ENCODE data around the gene KIF1C. TPM values are rescaled to one million over a fixed set of nuclear protein-coding genes. Genes with fewer than 3 reads are reported as not detected.
A peak's percentile ranks its signal among the peaks of the same experiment; 100 is the strongest.
"Not testable (repeated sequence)": the region's sequence is repeated elsewhere in the genome, so short reads cannot be mapped to it uniquely, and the experiment has no call there.

Gene KIF1C
- total RNA-seq, 1 experiment from 2014 or later = 10.2 TPM

DNA sequence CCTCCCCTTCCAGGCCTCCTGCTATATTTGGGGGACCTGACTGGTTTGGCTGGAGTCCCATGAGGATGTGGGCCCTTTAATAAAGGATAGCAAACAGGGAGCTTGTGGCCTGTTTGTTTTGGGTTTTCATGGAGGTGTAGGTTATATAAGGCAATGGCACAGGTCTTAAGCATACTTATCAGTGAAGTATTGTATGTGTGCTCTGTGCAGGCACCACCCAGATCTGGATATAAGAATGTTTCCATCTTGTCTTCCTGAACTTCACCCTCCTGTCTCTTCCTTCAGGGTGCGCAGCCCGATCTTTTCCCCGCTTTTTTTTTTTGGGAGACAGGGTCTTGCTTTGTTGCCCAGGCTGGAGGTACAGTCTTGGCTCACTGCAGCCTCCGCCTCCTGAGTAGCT lies 26.9 kb downstream of the KIF1C start:
- Histone ChIP-seq H3K4me2 (ENCODE audit: low read depth, low read length, poor library complexity, severe bottlenecking) (no peak overlapping the region), H3K9me3 (ENCODE audit: low read length) (no peaks in the 10 kb centered on the region), H3K4me3 (ENCODE audit: low read length) (no peak overlapping the region), H3K9me2 (replicated peaks; ENCODE audit: insufficient read depth, low read length) (no peaks in the 10 kb centered on the region), H3K27ac (ENCODE audit: low read length) (no peak overlapping the region), H3K79me2 (ENCODE audit: low read length) (no peaks in the 10 kb centered on the region), H4K20me1 (ENCODE audit: insufficient read depth, low read depth, low read length) (no peaks in the 10 kb centered on the region), H3K27me3 (ENCODE audit: low read length) (no peaks in the 10 kb centered on the region), H3K36me3 (ENCODE audit: insufficient read depth, low read length) (peaks cover 4% of the 10 kb centered on the region; the same call in 1 of the 2 replicates), H3K4me1 (ENCODE audit: low read length) (no peaks in the 10 kb centered on the region), H3K9ac (ENCODE audit: low read length) (no peak overlapping the region), H2AFZ (ENCODE audit: low read length) (no peak overlapping the region)
- DNase-seq = no peak

DNA sequence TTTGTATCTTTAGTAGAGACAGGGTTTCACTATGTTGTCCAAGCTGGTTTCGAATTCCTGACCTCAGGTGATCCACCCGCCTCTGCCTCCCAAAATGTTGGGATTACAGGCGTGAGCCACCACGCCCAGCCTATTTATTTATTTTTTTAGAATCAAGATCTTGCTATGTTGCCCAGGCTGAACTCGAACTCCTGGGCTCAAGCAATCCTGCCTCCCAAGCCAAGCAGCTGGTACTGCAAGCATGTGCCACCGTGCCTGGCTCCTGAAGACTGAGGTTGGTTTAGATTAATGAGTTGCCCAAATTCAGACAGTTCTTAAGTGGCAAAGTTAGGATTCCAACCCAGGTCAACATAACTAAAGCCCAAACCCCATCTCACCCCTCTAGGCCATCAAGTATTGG lies 29.5 kb downstream of the KIF1C start:
- Histone ChIP-seq H3K4me3 (ENCODE audit: low read length) (no peak overlapping the region), H3K27ac (ENCODE audit: low read length) (no peak overlapping the region), H3K27me3 (ENCODE audit: low read length) (no peaks in the 10 kb centered on the region), H3K36me3 (ENCODE audit: insufficient read depth, low read length) (no peaks in the 10 kb centered on the region), H4K20me1 (ENCODE audit: insufficient read depth, low read depth, low read length) (no peaks in the 10 kb centered on the region), H3K79me2 (ENCODE audit: low read length) (no peaks in the 10 kb centered on the region), H3K9me3 (ENCODE audit: low read length) (no peaks in the 10 kb centered on the region), H2AFZ (ENCODE audit: low read length) (no peak overlapping the region), H3K9me2 (replicated peaks; ENCODE audit: insufficient read depth, low read length) (no peaks in the 10 kb centered on the region), H3K9ac (ENCODE audit: low read length) (no peak overlapping the region), H3K4me1 (ENCODE audit: low read length) (peaks cover 4% of the 10 kb centered on the region), H3K4me2 (ENCODE audit: low read depth, low read length, poor library complexity, severe bottlenecking) (no peak overlapping the region)
- DNase-seq = no peak

DNA sequence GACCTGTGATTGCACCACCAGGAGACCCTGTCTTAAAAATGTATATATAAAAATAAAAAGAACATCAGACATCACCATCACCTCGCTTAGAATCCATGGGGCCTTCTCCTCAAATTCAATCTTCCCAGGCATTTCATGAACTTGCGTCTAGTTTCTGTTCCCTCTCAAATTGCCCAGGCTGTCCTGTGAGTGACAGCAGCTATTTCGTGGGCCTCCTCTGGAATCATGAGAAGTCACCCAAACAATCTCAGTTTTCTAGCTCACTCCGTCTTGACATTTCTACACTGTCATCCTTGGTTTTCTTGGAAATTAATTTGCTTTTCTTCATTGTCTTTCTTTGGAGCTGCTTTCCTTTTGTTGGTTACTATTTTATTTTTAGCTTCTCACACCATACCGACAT lies 30.2 kb downstream of the KIF1C start:
- H2AFZ ChIP-seq (ENCODE audit: low read length) = no peak overlapping the region

DNA sequence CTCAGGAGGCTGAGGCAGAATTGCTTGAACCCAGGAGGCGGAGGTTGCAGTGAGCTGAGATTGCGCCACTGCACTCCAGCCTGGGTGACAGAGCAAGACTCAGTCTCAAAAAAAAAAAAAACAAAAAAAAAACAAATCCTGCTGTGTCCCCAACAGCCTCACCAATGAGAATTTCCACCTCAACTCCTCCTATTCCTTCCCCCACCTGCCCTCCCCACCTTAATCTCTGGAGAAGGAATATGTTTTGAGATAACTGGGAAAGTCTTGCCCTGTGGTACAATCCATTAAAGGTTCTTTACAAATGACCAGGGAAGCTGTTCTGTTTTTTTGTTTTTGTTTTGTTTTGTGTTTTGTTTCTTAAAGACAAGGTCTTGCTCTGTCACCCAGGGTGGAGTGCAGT lies 32.4 kb downstream of the KIF1C start:
- H2AFZ ChIP-seq (ENCODE audit: low read length); H3K9ac ChIP-seq (ENCODE audit: low read length); H3K79me2 ChIP-seq (ENCODE audit: low read length); H3K4me3 ChIP-seq (ENCODE audit: low read length); H3K36me3 ChIP-seq (ENCODE audit: insufficient read depth, low read length); H3K9me3 ChIP-seq (ENCODE audit: low read length); H3K27me3 ChIP-seq (ENCODE audit: low read length); DNase-seq; H4K20me1 ChIP-seq (ENCODE audit: insufficient read depth, low read depth, low read length); H3K9me2 ChIP-seq (replicated peaks; ENCODE audit: insufficient read depth, low read length); H3K4me1 ChIP-seq (ENCODE audit: low read length); H3K27ac ChIP-seq (ENCODE audit: low read length); H3K4me2 ChIP-seq (ENCODE audit: low read depth, low read length, poor library complexity, severe bottlenecking): not testable (repeated sequence)

More for the DNA sequence above, 30.2 kb downstream of the KIF1C start:
- Histone ChIP-seq H4K20me1 (ENCODE audit: insufficient read depth, low read depth, low read length) (no peaks in the 10 kb centered on the region), H3K36me3 (ENCODE audit: insufficient read depth, low read length) (no peaks in the 10 kb centered on the region), H3K9me3 (ENCODE audit: low read length) (no peaks in the 10 kb centered on the region), H3K27me3 (ENCODE audit: low read length) (no peaks in the 10 kb centered on the region), H3K4me1 (ENCODE audit: low read length) (peaks cover 4% of the 10 kb centered on the region), H3K4me3 (ENCODE audit: low read length) (no peak overlapping the region), H3K9me2 (replicated peaks; ENCODE audit: insufficient read depth, low read length) (no peaks in the 10 kb centered on the region), H3K27ac (ENCODE audit: low read length) (no peak overlapping the region), H3K79me2 (ENCODE audit: low read length) (no peaks in the 10 kb centered on the region), H3K4me2 (ENCODE audit: low read depth, low read length, poor library complexity, severe bottlenecking) (no peak overlapping the region), H3K9ac (ENCODE audit: low read length) (no peak overlapping the region)
- DNase-seq = no peak

DNA sequence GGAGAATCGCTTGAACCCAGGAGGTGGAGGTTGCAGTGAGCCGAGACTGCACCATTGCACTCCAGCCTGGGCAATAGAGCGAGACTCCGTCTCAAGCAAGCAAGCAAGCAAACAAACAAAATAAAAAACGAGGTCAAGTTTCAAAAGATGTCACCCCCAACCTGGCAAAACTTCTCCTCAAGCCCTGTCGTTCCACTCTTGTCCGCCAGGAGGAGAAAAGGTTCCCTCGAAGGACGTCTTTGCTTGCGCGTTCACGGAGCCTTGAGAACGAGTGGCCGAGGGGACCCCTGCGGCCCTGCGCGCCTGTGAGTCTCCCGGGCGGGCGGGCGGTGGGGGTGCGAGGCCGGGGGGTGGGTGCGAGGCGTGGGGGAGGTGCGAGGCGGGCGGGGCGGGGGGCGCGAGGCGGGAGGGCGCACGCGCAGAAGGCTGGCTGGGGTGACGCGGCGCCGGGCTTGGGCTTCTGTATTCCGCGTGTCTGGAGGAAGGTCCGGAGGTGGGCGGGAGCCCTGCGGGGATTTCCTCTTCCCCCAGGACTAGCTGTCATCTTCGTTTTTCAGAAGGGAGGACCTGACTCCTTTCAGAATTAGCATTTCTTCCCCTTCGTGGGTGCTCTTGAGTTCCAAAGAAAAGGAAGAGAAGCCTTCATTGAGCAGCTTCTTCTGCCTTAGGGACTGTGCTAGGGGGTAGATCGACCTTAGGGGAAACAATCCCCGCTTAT lies 33.8 kb downstream of the KIF1C start:
- Histone ChIP-seq H3K36me3 (ENCODE audit: insufficient read depth, low read length) (no peaks in the 10 kb centered on the region), H2AFZ (ENCODE audit: low read length) (0 out of 2 replicates have a peak overlapping the region, but pooled peaks have one; percentile 18), H3K79me2 (ENCODE audit: low read length) (no peaks in the 10 kb centered on the region), H4K20me1 (ENCODE audit: insufficient read depth, low read depth, low read length) (no peaks in the 10 kb centered on the region), H3K4me3 (ENCODE audit: low read length) (peak overlapping the region; percentile 32; the same call in 1 of the 2 replicates), H3K4me2 (ENCODE audit: low read depth, low read length, poor library complexity, severe bottlenecking) (peak overlapping the region; percentile 57), H3K9ac (ENCODE audit: low read length) (peak overlapping the region; percentile 49), H3K27me3 (ENCODE audit: low read length) (no peaks in the 10 kb centered on the region), H3K4me1 (ENCODE audit: low read length) (peaks cover 4% of the 10 kb centered on the region), H3K27ac (ENCODE audit: low read length) (no peak overlapping the region), H3K9me2 (replicated peaks; ENCODE audit: insufficient read depth, low read length) (no peaks in the 10 kb centered on the region), H3K9me3 (ENCODE audit: low read length) (no peaks in the 10 kb centered on the region)
- peak; percentile 93 for DNase-seq

DNA sequence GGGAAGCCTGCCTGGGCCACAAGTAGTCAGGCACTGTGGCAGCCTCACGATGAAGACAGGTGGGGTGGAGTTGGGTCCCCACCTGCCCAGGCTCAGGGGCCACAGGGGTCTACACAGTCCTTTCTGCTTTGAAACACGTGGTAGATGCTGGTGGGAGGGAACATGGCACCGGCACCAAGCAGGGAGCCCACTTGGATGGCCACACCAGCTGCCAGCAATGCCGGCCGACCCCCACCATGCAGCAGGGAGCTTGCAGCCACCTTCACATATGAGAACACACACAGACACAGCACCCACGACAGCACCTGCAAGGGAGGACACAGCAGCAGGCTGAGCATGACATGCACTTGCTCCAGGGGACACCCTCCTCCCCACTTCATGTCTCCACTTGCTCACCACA lies 35.1 kb downstream of the KIF1C start:
- no peaks in the 10 kb centered on the region for H3K9me2 ChIP-seq (replicated peaks; ENCODE audit: insufficient read depth, low read length)
- H3K79me2 ChIP-seq (ENCODE audit: low read length) = no peaks in the 10 kb centered on the region
- H3K27me3 ChIP-seq (ENCODE audit: low read length) = no peaks in the 10 kb centered on the region
- H3K4me2 ChIP-seq (ENCODE audit: low read depth, low read length, poor library complexity, severe bottlenecking) = no peak overlapping the region
- no peaks in the 10 kb centered on the region for H3K36me3 ChIP-seq (ENCODE audit: insufficient read depth, low read length)
- DNase-seq = no peak
- no peaks in the 10 kb centered on the region for H3K9me3 ChIP-seq (ENCODE audit: low read length)
- H3K9ac ChIP-seq (ENCODE audit: low read length) = no peak overlapping the region
- no peaks in the 10 kb centered on the region for H4K20me1 ChIP-seq (ENCODE audit: insufficient read depth, low read depth, low read length)
- H3K4me3 ChIP-seq (ENCODE audit: low read length) = no peak overlapping the region
- H3K27ac ChIP-seq (ENCODE audit: low read length) = no peak overlapping the region
- H2AFZ ChIP-seq (ENCODE audit: low read length) = no peak overlapping the region
- H3K4me1 ChIP-seq (ENCODE audit: low read length) = peaks cover 4% of the 10 kb centered on the region

DNA sequence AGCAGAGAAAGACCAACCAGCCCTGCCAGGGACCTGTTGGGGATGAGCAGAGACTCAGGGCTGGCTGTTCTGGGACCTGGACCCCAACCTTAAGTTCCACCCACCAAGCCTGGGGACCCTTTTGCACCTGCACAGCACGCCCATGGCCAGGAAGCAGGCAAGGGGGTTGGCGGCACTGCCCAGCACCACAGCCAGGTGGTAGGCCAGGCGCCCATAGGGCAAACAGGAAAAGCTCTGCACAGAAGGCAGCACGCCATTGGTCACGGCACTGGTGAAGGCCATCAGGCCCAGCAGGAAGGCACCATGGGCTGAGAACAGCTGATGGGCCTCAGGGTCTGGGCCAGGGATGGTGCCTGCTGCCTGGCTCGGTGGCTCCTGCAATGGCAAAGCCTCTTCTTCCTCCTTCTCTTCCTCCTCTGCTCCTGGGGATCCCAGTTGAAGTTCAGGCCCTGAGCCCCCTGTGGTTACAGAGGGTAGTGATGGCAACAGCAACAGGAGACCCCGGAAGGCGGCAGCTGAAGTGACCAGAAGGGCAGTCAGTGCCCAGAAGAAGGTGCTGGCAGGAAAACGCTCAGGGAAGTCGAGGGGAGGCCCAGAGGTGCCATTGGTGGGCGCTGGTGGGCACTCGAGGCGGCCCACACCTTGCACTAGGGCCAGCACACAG lies 35.7 kb downstream of the KIF1C start:
- no peak overlapping the region for H2AFZ ChIP-seq (ENCODE audit: low read length)
- H4K20me1 ChIP-seq (ENCODE audit: insufficient read depth, low read depth, low read length) = no peaks in the 10 kb centered on the region
- H3K79me2 ChIP-seq (ENCODE audit: low read length) = no peaks in the 10 kb centered on the region
- no peaks in the 10 kb centered on the region for H3K9me3 ChIP-seq (ENCODE audit: low read length)
- H3K4me3 ChIP-seq (ENCODE audit: low read length) = no peak overlapping the region
- H3K27me3 ChIP-seq (ENCODE audit: low read length) = no peaks in the 10 kb centered on the region
- H3K4me2 ChIP-seq (ENCODE audit: low read depth, low read length, poor library complexity, severe bottlenecking) = no peak overlapping the region
- no peak overlapping the region for H3K9ac ChIP-seq (ENCODE audit: low read length)
- H3K36me3 ChIP-seq (ENCODE audit: insufficient read depth, low read length) = no peaks in the 10 kb centered on the region
- no peaks in the 10 kb centered on the region for H3K9me2 ChIP-seq (replicated peaks; ENCODE audit: insufficient read depth, low read length)
- peaks cover 4% of the 10 kb centered on the region for H3K4me1 ChIP-seq (ENCODE audit: low read length)
- H3K27ac ChIP-seq (ENCODE audit: low read length) = no peak overlapping the region
- DNase-seq = no peak

DNA sequence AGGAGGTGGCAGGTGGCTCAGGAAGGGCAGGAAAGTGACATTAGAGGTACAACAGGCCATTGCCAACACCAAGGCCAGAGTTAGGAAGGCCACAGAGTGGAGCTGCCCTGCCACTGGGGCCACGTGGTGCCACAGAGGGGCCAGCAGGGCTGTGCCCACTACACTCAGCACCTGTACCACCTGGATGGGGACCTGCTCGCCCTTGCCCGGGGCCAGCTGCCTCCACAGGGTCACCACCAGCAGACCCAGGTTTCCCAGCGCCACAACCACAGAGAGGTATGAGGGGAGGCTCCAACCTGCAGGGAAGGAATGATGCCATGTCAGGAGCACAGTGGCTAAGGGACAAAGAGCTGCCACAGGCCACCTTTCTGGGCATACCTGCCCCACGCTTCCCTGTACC lies 36.3 kb downstream of the KIF1C start:
- Histone ChIP-seq H2AFZ (ENCODE audit: low read length) (no peak overlapping the region), H3K27me3 (ENCODE audit: low read length) (no peaks in the 10 kb centered on the region), H4K20me1 (ENCODE audit: insufficient read depth, low read depth, low read length) (no peaks in the 10 kb centered on the region), H3K9me2 (replicated peaks; ENCODE audit: insufficient read depth, low read length) (no peaks in the 10 kb centered on the region), H3K36me3 (ENCODE audit: insufficient read depth, low read length) (no peaks in the 10 kb centered on the region), H3K79me2 (ENCODE audit: low read length) (no peaks in the 10 kb centered on the region), H3K4me2 (ENCODE audit: low read depth, low read length, poor library complexity, severe bottlenecking) (no peak overlapping the region), H3K9me3 (ENCODE audit: low read length) (no peaks in the 10 kb centered on the region), H3K9ac (ENCODE audit: low read length) (no peak overlapping the region), H3K4me3 (ENCODE audit: low read length) (no peak overlapping the region), H3K27ac (ENCODE audit: low read length) (no peak overlapping the region), H3K4me1 (ENCODE audit: low read length) (peaks cover 4% of the 10 kb centered on the region)
- no peak for DNase-seq

All from Karpas-422 (cell line).